ENCODE results near the gene NPPC.

Gene NPPC

DNA sequence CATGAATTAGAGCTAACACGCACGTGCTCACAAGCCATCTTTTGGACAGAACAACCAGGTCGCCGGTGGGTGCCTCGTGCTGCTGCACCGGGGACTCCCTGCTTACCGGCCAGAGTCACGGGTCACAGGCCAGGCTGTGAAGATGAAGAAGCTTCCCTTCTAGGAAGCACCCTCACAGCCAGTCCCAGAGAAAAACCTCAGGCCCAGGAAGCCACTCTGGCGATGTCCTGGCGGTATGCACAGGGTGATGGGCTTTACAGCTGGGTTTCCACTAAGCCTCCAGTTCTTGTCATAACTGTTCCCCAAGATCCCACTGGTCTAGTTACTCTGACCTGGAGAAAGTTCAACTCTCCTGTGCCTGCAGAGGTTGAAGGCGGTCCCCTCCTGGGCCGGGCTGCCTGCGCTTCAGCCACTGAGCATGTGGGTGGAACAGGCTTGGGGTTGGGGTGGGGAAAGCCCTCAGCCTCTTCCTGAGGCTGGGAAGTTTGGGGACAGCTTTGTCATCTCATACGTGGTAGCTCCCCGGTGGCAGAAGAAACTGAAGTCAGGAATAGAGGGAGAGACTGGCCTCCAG is 20.1 kb upstream of the NPPC start:
- H3K9me2 ChIP-seq (replicated peaks; ENCODE audit: control insufficient read depth, low read length), result no peaks in the 10 kb centered on the region
- TF ChIP-seq, protein P1, sequence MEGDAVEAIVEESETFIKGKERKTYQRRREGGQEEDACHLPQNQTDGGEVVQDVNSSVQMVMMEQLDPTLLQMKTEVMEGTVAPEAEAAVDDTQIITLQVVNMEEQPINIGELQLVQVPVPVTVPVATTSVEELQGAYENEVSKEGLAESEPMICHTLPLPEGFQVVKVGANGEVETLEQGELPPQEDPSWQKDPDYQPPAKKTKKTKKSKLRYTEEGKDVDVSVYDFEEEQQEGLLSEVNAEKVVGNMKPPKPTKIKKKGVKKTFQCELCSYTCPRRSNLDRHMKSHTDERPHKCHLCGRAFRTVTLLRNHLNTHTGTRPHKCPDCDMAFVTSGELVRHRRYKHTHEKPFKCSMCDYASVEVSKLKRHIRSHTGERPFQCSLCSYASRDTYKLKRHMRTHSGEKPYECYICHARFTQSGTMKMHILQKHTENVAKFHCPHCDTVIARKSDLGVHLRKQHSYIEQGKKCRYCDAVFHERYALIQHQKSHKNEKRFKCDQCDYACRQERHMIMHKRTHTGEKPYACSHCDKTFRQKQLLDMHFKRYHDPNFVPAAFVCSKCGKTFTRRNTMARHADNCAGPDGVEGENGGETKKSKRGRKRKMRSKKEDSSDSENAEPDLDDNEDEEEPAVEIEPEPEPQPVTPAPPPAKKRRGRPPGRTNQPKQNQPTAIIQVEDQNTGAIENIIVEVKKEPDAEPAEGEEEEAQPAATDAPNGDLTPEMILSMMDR (IDR thresholded peaks at IDR 0.05; ENCODE audit: low read depth, low read length, poor library complexity, severe bottlenecking), result no peak
- TF ChIP-seq EZH2phosphoT487 (IDR thresholded peaks at IDR 0.05; ENCODE audit: borderline replicate concordance, low read length), result no peak
- H3K27me3 ChIP-seq (ENCODE audit: control insufficient read depth, low read length), result peaks cover 2% of the 10 kb centered on the region
- H3K4me1 ChIP-seq (ENCODE audit: control insufficient read depth, low read length), result no peaks in the 10 kb centered on the region
- H3F3A ChIP-seq (ENCODE audit: control insufficient read depth, insufficient read depth), result no peaks in the 10 kb centered on the region
- 0 out of 2 replicates have a peak, but pooled peaks cover under 1% of the 10 kb centered on the region for H3K9me3 ChIP-seq (ENCODE audit: control insufficient read depth, insufficient read depth, low read length)
- no peak overlapping the region for H3K27ac ChIP-seq (ENCODE audit: low read depth, low read length)
- no peaks in the 10 kb centered on the region for H3K79me2 ChIP-seq (ENCODE audit: control insufficient read depth, low read length)
- no peaks in the 10 kb centered on the region for H3K36me3 ChIP-seq (ENCODE audit: control insufficient read depth, low read length)
- no peak overlapping the region for H3K4me2 ChIP-seq (ENCODE audit: low read length)
- H4K20me1 ChIP-seq (ENCODE audit: control insufficient read depth, insufficient read depth, low read depth, low read length), result no peaks in the 10 kb centered on the region
- H3K4me3 ChIP-seq (ENCODE audit: low read length), result no peak overlapping the region

- Histone ChIP-seq H3K27me3 (ENCODE audit: control insufficient read depth, low read length) (no peaks in the 10 kb centered on the region; the same call in 1 of the 2 replicates), H3K27ac (ENCODE audit: low read depth, low read length) (no peak overlapping the region), H3K9me2 (replicated peaks; ENCODE audit: control insufficient read depth, low read length) (no peaks in the 10 kb centered on the region), H3K79me2 (ENCODE audit: control insufficient read depth, low read length) (no peaks in the 10 kb centered on the region), H3K4me1 (ENCODE audit: control insufficient read depth, low read length) (no peaks in the 10 kb centered on the region), H3F3A (ENCODE audit: control insufficient read depth, insufficient read depth) (no peaks in the 10 kb centered on the region), H3K4me3 (ENCODE audit: low read length) (no peak overlapping the region), H4K20me1 (ENCODE audit: control insufficient read depth, insufficient read depth, low read depth, low read length) (no peaks in the 10 kb centered on the region), H3K4me2 (ENCODE audit: low read length) (no peak overlapping the region), H3K9me3 (ENCODE audit: control insufficient read depth, insufficient read depth, low read length) (no peaks in the 10 kb centered on the region), H3K36me3 (ENCODE audit: control insufficient read depth, low read length) (no peaks in the 10 kb centered on the region)
- TF ChIP-seq, protein P1 (IDR thresholded peaks at IDR 0.05; ENCODE audit: low read depth, low read length, poor library complexity, severe bottlenecking), result no peak
- TF ChIP-seq EZH2phosphoT487 (IDR thresholded peaks at IDR 0.05; ENCODE audit: borderline replicate concordance, low read length), result no peak
These were observed 16.0 kb upstream of the NPPC start for GRCh38 chr2:231942180-231942579.

GRCh38 chr2:231941673-231942072 is 15.5 kb upstream of the NPPC start:
- Histone ChIP-seq H3K4me3 (ENCODE audit: low read length) (no peak overlapping the region), H3K4me1 (ENCODE audit: control insufficient read depth, low read length) (no peaks in the 10 kb centered on the region), H4K20me1 (ENCODE audit: control insufficient read depth, insufficient read depth, low read depth, low read length) (no peaks in the 10 kb centered on the region), H3K4me2 (ENCODE audit: low read length) (no peak overlapping the region), H3K9me3 (ENCODE audit: control insufficient read depth, insufficient read depth, low read length) (no peaks in the 10 kb centered on the region), H3K27ac (ENCODE audit: low read depth, low read length) (no peak overlapping the region), H3F3A (ENCODE audit: control insufficient read depth, insufficient read depth) (no peaks in the 10 kb centered on the region), H3K36me3 (ENCODE audit: control insufficient read depth, low read length) (no peaks in the 10 kb centered on the region), H3K79me2 (ENCODE audit: control insufficient read depth, low read length) (no peaks in the 10 kb centered on the region), H3K9me2 (replicated peaks; ENCODE audit: control insufficient read depth, low read length) (no peaks in the 10 kb centered on the region), H3K27me3 (ENCODE audit: control insufficient read depth, low read length) (no peaks in the 10 kb centered on the region; the same call in 1 of the 2 replicates)
- TF ChIP-seq EZH2phosphoT487 (IDR thresholded peaks at IDR 0.05; ENCODE audit: borderline replicate concordance, low read length), result no peak
- TF ChIP-seq, protein P1 (IDR thresholded peaks at IDR 0.05; ENCODE audit: low read depth, low read length, poor library complexity, severe bottlenecking), result no peak
